ENCODE results near the gene BBC3. TPM values are rescaled to one million over a fixed set of nuclear protein-coding genes. Genes with fewer than 3 reads are reported as not detected.

Gene BBC3
- total RNA-seq, 8 experiments from 2014 or later, result 17.4 to 23.6 (median 20.3) TPM

Other genes starting within 250 kb of the BBC3 start
- 1 to 10 TPM in 5 of 8 experiments, under 1 TPM in 3; 0.63 to 3.8 (median 1.6) TPM for gene NPAS1, start 211.4 kb downstream of the BBC3 start, total RNA-seq
- gene TMEM160, start 182.6 kb downstream of the BBC3 start, total RNA-seq, result 10 to 100 TPM in 6 of 8 experiments, 1 to 10 TPM in 2; 6.1 to 21.1 (median 11.4) TPM
- gene ZC3H4, start 117.4 kb downstream of the BBC3 start, total RNA-seq, result 10 to 100 TPM; 10.9 to 54.5 (median 22.8) TPM
- gene SAE1, start 100.4 kb downstream of the BBC3 start, total RNA-seq, result 100 to 1,000 TPM in 2 of 8 experiments, 10 to 100 TPM in 6; 76.2 to 197 (median 91.7) TPM
- gene CCDC9, start 25.3 kb upstream of the BBC3 start, total RNA-seq, result 10 to 100 TPM; 12.9 to 45.7 (median 17.4) TPM
- gene INAFM1, start 43.7 kb upstream of the BBC3 start, total RNA-seq, result 10 to 100 TPM in 4 of 8 experiments, 1 to 10 TPM in 4; 3.4 to 17.5 (median 10.4) TPM
- 10 to 100 TPM in 1 of 8 experiments, 1 to 10 TPM in 6, under 1 TPM in 1; 0.29 to 15.6 (median 2.1) TPM for gene C5AR1, start 78.7 kb upstream of the BBC3 start, total RNA-seq
- under 1 TPM in 7 of 8 experiments, not detected in 1; 0.04 to 0.36 (median 0.09) TPM for gene C5AR2, start 101.0 kb upstream of the BBC3 start, total RNA-seq
- gene DHX34, start 118.1 kb upstream of the BBC3 start, total RNA-seq, result 10 to 100 TPM in 6 of 8 experiments, 1 to 10 TPM in 2; 9.4 to 24.5 (median 12.9) TPM
- 100 to 1,000 TPM in 4 of 8 experiments, 10 to 100 TPM in 3, 1 to 10 TPM in 1; 3.2 to 124 (median 93.2) TPM for gene MEIS3, start 188.3 kb upstream of the BBC3 start, total RNA-seq
- 100 to 1,000 TPM in 2 of 8 experiments, 10 to 100 TPM in 2, 1 to 10 TPM in 4; 1.4 to 351 (median 9.7) TPM for gene SLC8A2, start 240.7 kb upstream of the BBC3 start, total RNA-seq

All from motor neuron (in vitro differentiated cells).